Activated CD4-positive, alpha-beta T cell treated with anti-CD3 and anti-CD28 coated beads, Interleukin-10, Interleukin-2, amounts not matched to agents 100 ng/mL and 50 ng/mL, durations not matched to agents 16 hours and 8 hours (primary cell): ENCODE measurements around the gene CHTF18.
"Not testable (repeated sequence)": the region's sequence is repeated elsewhere in the genome, so short reads cannot be mapped to it uniquely, and the experiment has no call there.

ENCODE experiments used
- DNase-seq: peaks from one replicate; pipeline ENCODE4 v3.0.0-alpha.2; 2020

Gene CHTF18

GRCh38 chr16:760545-761343, 27.7 kb upstream of the CHTF18 start, which contains the start of gene MSLN:
MSLN (plus strand) TSS chr16:760734; CDS start chr16:762681, 1,947 bp downstream.
- no peak for DNase-seq

- DNase-seq = no peak
These were observed 26.6 kb upstream of the CHTF18 start for GRCh38 chr16:761625-762513.

GRCh38 chr16:762595-763268, 25.7 kb upstream of the CHTF18 start:
- DNase-seq = no peak

GRCh38 chr16:763369-764183, 24.8 kb upstream of the CHTF18 start:
- DNase-seq = no peak

- DNase-seq = no peak
These were observed 24.2 kb upstream of the CHTF18 start for GRCh38 chr16:764184-764750.

GRCh38 chr16:764848-765487, 23.5 kb upstream of the CHTF18 start:
- DNase-seq = no peak

GRCh38 chr16:765488-765865, 22.9 kb upstream of the CHTF18 start:
- no peak for DNase-seq

GRCh38 chr16:766008-766819, 22.2 kb upstream of the CHTF18 start:
- DNase-seq = no peak

GRCh38 chr16:766820-767640, 21.4 kb upstream of the CHTF18 start:
- DNase-seq = no peak

- DNase-seq = no peak
These were observed 20.6 kb upstream of the CHTF18 start for GRCh38 chr16:767743-768235.

GRCh38 chr16:768428-768827, 20.0 kb upstream of the CHTF18 start:
- DNase-seq = no peak

- no peak for DNase-seq
These were observed 19.1 kb upstream of the CHTF18 start for GRCh38 chr16:769184-769784.

GRCh38 chr16:769934-770333, 18.5 kb upstream of the CHTF18 start:
- no peak for DNase-seq

GRCh38 chr16:770411-770810, 18.0 kb upstream of the CHTF18 start:
- no peak for DNase-seq

GRCh38 chr16:772959-773358, 15.5 kb upstream of the CHTF18 start:
- no peak for DNase-seq

- DNase-seq = no peak
These were observed 14.1 kb upstream of the CHTF18 start for GRCh38 chr16:774086-775001.

GRCh38 chr16:775236-775796, 13.1 kb upstream of the CHTF18 start:
- DNase-seq = no peak

- DNase-seq = not testable (repeated sequence)
These were observed 12.1 kb upstream of the CHTF18 start for GRCh38 chr16:776298-776697.
